Neuronal stem cell (in vitro differentiated cells): ENCODE measurements around the gene SLC8B1.

Source experiments
- DNase-seq: peaks from one replicate; pipeline ENCODE4 v3.0.0-alpha.2; 2013; ENCODE audit warnings: low spot score
- H2AFZ ChIP-seq: one replicate; pipeline ENCODE4 v1.6.1; 2013; ENCODE audit warnings: mild to moderate bottlenecking, low read length, inconsistent platforms
- H2AK5ac ChIP-seq: 2 replicates; pipeline ENCODE4 v1.6.1; 2013; ENCODE audit warnings: low read depth, mild to moderate bottlenecking, inconsistent platforms, low read length, moderate library complexity, mixed read lengths
- H2BK120ac ChIP-seq: 2 replicates; pipeline ENCODE4 v1.6.1; 2013; ENCODE audit warnings: low read depth, mild to moderate bottlenecking, inconsistent platforms, low read length, moderate library complexity, mixed read lengths
- H2BK12ac ChIP-seq: one replicate; pipeline ENCODE4 v1.6.1; 2013; ENCODE audit warnings: low read length, inconsistent platforms
- H2BK15ac ChIP-seq: 2 replicates; pipeline ENCODE4 v1.6.1; 2013; ENCODE audit warnings: mild to moderate bottlenecking, low read length, inconsistent platforms, mixed read lengths
- H2BK5ac ChIP-seq: one replicate; pipeline ENCODE4 v1.6.1; 2013; ENCODE audit warnings: inconsistent platforms, mild to moderate bottlenecking, low read length, moderate library complexity
- H3K14ac ChIP-seq: one replicate; pipeline ENCODE4 v1.6.1; 2013; ENCODE audit warnings: low read length, inconsistent platforms
- H3K18ac ChIP-seq: 2 replicates; pipeline ENCODE4 v1.6.1; 2013; ENCODE audit warnings: low read length, inconsistent platforms
- H3K23ac ChIP-seq: 2 replicates; pipeline ENCODE4 v1.6.1; 2013; ENCODE audit warnings: low read depth, mild to moderate bottlenecking, mixed read lengths, low read length, inconsistent platforms; ENCODE audit not compliant: poor library complexity
- H3K27ac ChIP-seq: replicated peaks from 3 replicates; pipeline ENCODE4 v1.5.1; 2013; ENCODE audit warnings: low read length, inconsistent platforms
- H3K27me3 ChIP-seq, 3 experiments: 2 replicates each; pipeline ENCODE4 v1.6.1; 2013; ENCODE audit warnings: low read length in 3 of 3, mild to moderate bottlenecking in 2 of 3, inconsistent platforms in 1 of 3, low read depth in 1 of 3, mixed read lengths in 1 of 3, moderate library complexity in 1 of 3; ENCODE audit not compliant: control insufficient read depth in 3 of 3, insufficient read depth in 3 of 3
- H3K36me3 ChIP-seq, 2 donors: replicated peaks in 1 of 2; 2 replicates each; pipeline ENCODE4 v1.6.1; 2013; ENCODE audit warnings: low read length in 2 of 2; ENCODE audit not compliant: control insufficient read depth in 2 of 2, insufficient read depth in 2 of 2
- H3K4ac ChIP-seq: 2 replicates; pipeline ENCODE4 v1.6.1; 2013; ENCODE audit warnings: inconsistent platforms, mild to moderate bottlenecking, low read length, moderate library complexity
- H3K4me1 ChIP-seq, 2 donors: 1 replicate in 1 of 2; 2 replicates in 1 of 2; pipeline ENCODE4 v1.6.1; 2013; ENCODE audit warnings: low read length in 2 of 2, low read depth in 1 of 2; ENCODE audit not compliant: control insufficient read depth in 2 of 2, insufficient read depth in 1 of 2
- H3K4me2 ChIP-seq: one replicate; pipeline ENCODE4 v1.6.1; 2013; ENCODE audit warnings: mild to moderate bottlenecking, low read length, inconsistent platforms; ENCODE audit not compliant: insufficient read depth, poor library complexity, severe bottlenecking
- H3K4me3 ChIP-seq, 2 donors: 2 replicates each; pipeline ENCODE4 v1.5.1; 2013; ENCODE audit warnings: low read length in 2 of 2, mild to moderate bottlenecking in 2 of 2, inconsistent platforms in 1 of 2, moderate library complexity in 1 of 2
- H3K79me1 ChIP-seq: one replicate; pipeline ENCODE4 v1.6.1; 2013; ENCODE audit warnings: low read depth, mild to moderate bottlenecking, inconsistent platforms, low read length, moderate library complexity
- H3K9ac ChIP-seq: one replicate; pipeline ENCODE4 v1.6.1; 2013; ENCODE audit warnings: mild to moderate bottlenecking, low read depth, low read length, inconsistent platforms; ENCODE audit not compliant: poor library complexity
- H3K9me3 ChIP-seq, 2 donors: replicated peaks in 1 of 2; 2 replicates each; pipeline versions ENCODE3 to v1.6.1; 2013; ENCODE audit warnings: low read length in 2 of 2, mild to moderate bottlenecking in 2 of 2, inconsistent platforms in 1 of 2, low read depth in 1 of 2, mixed read lengths in 1 of 2, moderate library complexity in 1 of 2; ENCODE audit not compliant: control insufficient read depth in 2 of 2, insufficient read depth in 1 of 2
- H4K8ac ChIP-seq: one replicate; pipeline ENCODE4 v1.6.1; 2013; ENCODE audit warnings: low read depth, mild to moderate bottlenecking, inconsistent platforms, low read length, moderate library complexity
- H4K91ac ChIP-seq: one replicate; pipeline ENCODE4 v1.6.1; 2013; ENCODE audit warnings: low read length, low read depth, mild to moderate bottlenecking, inconsistent platforms; ENCODE audit not compliant: poor library complexity
- WGBS, 2 donors: extraction: QIAGEN DNeasy Blood & Tissue Kit; methylation state at CpG; one replicate each; pipeline ENCODE4 v1.1.7; 2013; ENCODE audit warnings: missing lambda C conversion rate in 2 of 2, mixed read lengths in 1 of 2; ENCODE audit not compliant: insufficient read length in 2 of 2, insufficient replicate concordance in 1 of 2; ENCODE audit errors: extremely low coverage in 2 of 2; 5-methylcytosine and 5-hydroxymethylcytosine counted together

SLC8B1 gene

GRCh38 chr12:113374823-113375428 lies 40.0 kb upstream of the SLC8B1 start:
- H3K9me3 ChIP-seq = peaks cover 0 to 2% of the 10 kb centered on the region in 2 donors
- H2BK5ac ChIP-seq = no peak overlapping the region
- H3K36me3 ChIP-seq = peaks cover 11 to 57% of the 10 kb centered on the region in 2 donors
- H3K27me3 ChIP-seq = no peaks in the 10 kb centered on the region
- H3K4me3 ChIP-seq = no peak overlapping the region
- no peak overlapping the region for H3K4me2 ChIP-seq
- no peak overlapping the region for H3K9ac ChIP-seq
- H3K14ac ChIP-seq = no peak overlapping the region
- H3K4ac ChIP-seq = no peak overlapping the region
- H3K27ac ChIP-seq = no peak overlapping the region
- no peak overlapping the region for H2BK15ac ChIP-seq
- H4K91ac ChIP-seq = no peak overlapping the region
- no peak overlapping the region for H3K23ac ChIP-seq
- peaks cover 3% of the 10 kb centered on the region for H3K79me1 ChIP-seq
- WGBS, 2 donors = no CpG with 5 or more reads among the region's 4 CpGs
- no peak overlapping the region for H2BK120ac ChIP-seq
- no peak overlapping the region for H2AFZ ChIP-seq
- H2AK5ac ChIP-seq = no peak overlapping the region
- H3K4me1 ChIP-seq = no peaks in the 10 kb centered on the region
- H4K8ac ChIP-seq = no peak overlapping the region
- H2BK12ac ChIP-seq = no peak overlapping the region
- H3K18ac ChIP-seq = peak overlapping the region; percentile 16
- no peak for DNase-seq

- Histone ChIP-seq H2BK5ac (no peak overlapping the region), H3K18ac (no peak overlapping the region), H3K4me3 (no peak overlapping the region), H2BK15ac (no peak overlapping the region), H4K8ac (no peak overlapping the region), H3K79me1 (peaks cover 3% of the 10 kb centered on the region), H3K4me1 (no peaks in the 10 kb centered on the region), H4K91ac (no peak overlapping the region), H3K36me3 (peaks cover 11 to 57% of the 10 kb centered on the region in 2 donors), H3K9me3 (peaks cover 0 to 2% of the 10 kb centered on the region in 2 donors), H2BK12ac (no peak overlapping the region), H3K4me2 (no peak overlapping the region), H2AFZ (no peak overlapping the region), H3K27ac (no peak overlapping the region), H3K23ac (no peak overlapping the region), H3K4ac (no peak overlapping the region), H2AK5ac (no peak overlapping the region), H3K14ac (no peak overlapping the region), H3K9ac (peak overlapping the region; percentile 21), H3K27me3 (no peaks in the 10 kb centered on the region), H2BK120ac (no peak overlapping the region)
- WGBS, 2 donors = no CpG with 5 or more reads among the region's 3 CpGs
- DNase-seq = no peak
These were observed 39.1 kb upstream of the SLC8B1 start for GRCh38 chr12:113373969-113374368.

GRCh38 chr12:113373440-113373839 lies 38.5 kb upstream of the SLC8B1 start:
- no peak overlapping the region for H3K23ac ChIP-seq
- no peak overlapping the region for H3K14ac ChIP-seq
- no peak overlapping the region for H2BK15ac ChIP-seq
- H3K4me2 ChIP-seq = no peak overlapping the region
- H3K4me3 ChIP-seq = no peak overlapping the region
- no peak overlapping the region for H3K9ac ChIP-seq
- peaks cover 11 to 57% of the 10 kb centered on the region in 2 donors for H3K36me3 ChIP-seq
- no peak overlapping the region for H2BK12ac ChIP-seq
- no peak overlapping the region for H3K27ac ChIP-seq
- H3K9me3 ChIP-seq = peaks cover 0 to 2% of the 10 kb centered on the region in 2 donors
- H2AK5ac ChIP-seq = no peak overlapping the region
- no peak overlapping the region for H2BK5ac ChIP-seq
- no peak overlapping the region for H3K4ac ChIP-seq
- peaks cover 3% of the 10 kb centered on the region for H3K79me1 ChIP-seq
- H4K8ac ChIP-seq = no peak overlapping the region
- no peaks in the 10 kb centered on the region for H3K4me1 ChIP-seq
- H3K18ac ChIP-seq = no peak overlapping the region
- 100% methylated on average over 1 to 2 of the region's 3 CpGs for WGBS, 2 donors
- no peak overlapping the region for H2AFZ ChIP-seq
- no peaks in the 10 kb centered on the region for H3K27me3 ChIP-seq
- peak overlapping the region; percentile 44 for H2BK120ac ChIP-seq
- no peak overlapping the region for H4K91ac ChIP-seq
- DNase-seq = no peak

GRCh38 chr12:113372371-113372770 lies 37.5 kb upstream of the SLC8B1 start:
- peaks cover 0 to 2% of the 10 kb centered on the region in 2 donors for H3K9me3 ChIP-seq
- no peaks in the 10 kb centered on the region for H3K4me1 ChIP-seq
- no peak overlapping the region for H2BK12ac ChIP-seq
- no peak overlapping the region for H4K91ac ChIP-seq
- no peak overlapping the region for H3K27ac ChIP-seq
- H3K4ac ChIP-seq = no peak overlapping the region
- H3K79me1 ChIP-seq = peaks cover 3% of the 10 kb centered on the region
- no CpG with 5 or more reads among the region's 9 CpGs for WGBS, 2 donors
- H2AK5ac ChIP-seq = no peak overlapping the region
- H2AFZ ChIP-seq = no peak overlapping the region
- no peak overlapping the region for H2BK5ac ChIP-seq
- no peak overlapping the region for H3K18ac ChIP-seq
- no peak for DNase-seq
- H2BK15ac ChIP-seq = no peak overlapping the region
- no peaks in the 10 kb centered on the region for H3K27me3 ChIP-seq
- H3K14ac ChIP-seq = no peak overlapping the region
- H3K9ac ChIP-seq = no peak overlapping the region
- peaks cover 11 to 51% of the 10 kb centered on the region in 2 donors for H3K36me3 ChIP-seq
- H2BK120ac ChIP-seq = no peak overlapping the region
- H3K4me3 ChIP-seq = no peak overlapping the region
- no peak overlapping the region for H3K4me2 ChIP-seq
- H3K23ac ChIP-seq = no peak overlapping the region
- H4K8ac ChIP-seq = no peak overlapping the region
